RCC 7860 (cell line): ENCODE data around the gene NIPSNAP2.
"Not testable (repeated sequence)": the region's sequence is repeated elsewhere in the genome, so short reads cannot be mapped to it uniquely, and the experiment has no call there.

Source experiments
- DNase-seq: peaks from one replicate; pipeline ENCODE4 v3.0.0-alpha.2; 2015; ENCODE audit warnings: low spot score
- FAIRE-seq: peaks from 2 replicates; lab custom pipeline; 2012; peaks lifted over from hg19 to GRCh38; lab: Jason Lieb, UNC

Gene NIPSNAP2

GRCh38 chr7:56046721-56047445, 82.5 kb downstream of the NIPSNAP2 start:
- peak; percentile 76 for DNase-seq
- FAIRE-seq: peak; percentile 59

DNA sequence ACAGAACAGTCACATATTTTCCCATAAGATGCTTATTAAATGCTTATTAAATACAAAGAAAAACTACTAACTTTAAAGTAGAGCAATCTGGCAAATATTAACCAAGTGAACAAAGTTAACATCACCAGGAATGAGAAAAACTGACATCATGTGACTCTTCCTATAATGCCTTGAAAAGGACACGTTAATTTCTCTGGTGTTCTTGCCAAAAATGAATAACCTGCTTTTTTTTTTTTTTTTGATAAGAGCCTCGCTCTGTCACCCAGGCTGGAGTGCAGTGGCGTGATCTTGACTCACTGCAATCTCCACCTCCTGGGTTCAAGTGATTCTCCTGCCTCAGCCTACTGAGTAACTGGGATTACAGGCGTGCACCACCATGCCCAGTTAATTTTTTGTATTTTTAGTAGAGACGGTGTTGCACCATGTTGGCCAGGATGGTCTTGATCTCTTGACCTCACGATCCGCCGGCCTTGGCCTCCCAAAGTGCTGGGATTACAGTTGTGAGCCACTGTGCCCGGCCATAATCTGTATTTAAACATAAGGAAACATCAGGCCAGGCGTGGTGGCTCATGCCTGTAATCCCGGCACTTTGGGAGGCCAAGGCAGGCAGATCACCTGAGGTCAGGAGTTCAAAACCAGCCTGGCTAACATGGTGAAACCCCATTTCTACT, 83.2 kb downstream of the NIPSNAP2 start:
- FAIRE-seq (peak; percentile 97), DNase-seq (peak; percentile 79)

DNA sequence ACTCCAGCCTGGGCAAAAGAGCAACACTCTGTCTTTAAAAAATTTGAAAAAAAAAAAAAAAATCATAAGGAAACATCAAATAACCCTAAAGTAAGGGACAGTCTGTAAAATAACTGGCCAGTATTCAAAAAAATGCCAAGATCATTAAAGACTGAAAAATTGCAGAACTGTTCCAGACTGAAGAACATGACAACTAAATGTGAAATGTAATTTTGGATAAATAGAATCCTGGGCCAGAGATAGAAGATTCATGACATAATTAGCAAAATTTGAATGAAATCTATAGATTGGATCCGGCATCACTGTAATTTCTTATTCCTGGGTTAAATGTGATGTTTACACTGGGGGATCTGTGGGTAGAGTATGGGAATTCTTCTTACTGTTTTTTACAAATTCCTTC, 83.9 kb downstream of the NIPSNAP2 start:
- DNase-seq (no peak), FAIRE-seq (no peak)

GRCh38 chr7:56048763-56049162, 84.4 kb downstream of the NIPSNAP2 start:
- FAIRE-seq: not testable (repeated sequence)
- DNase-seq: peak; percentile 20
